Right lobe of liver (tissue), 4 donors: ENCODE data around the gene PLIN5.

Experiments used
- CTCF ChIP-seq, 4 donors: fragments of 200-600 bp in 3 of 4; fragments of 450-650 bp in 1 of 4; IDR thresholded peaks; one replicate each; pipeline versions ENCODE4 v1.5.1 to v1.8.0; 2016 to 2022; ENCODE audit warnings: antibody characterized with exemption in 4 of 4, mild to moderate bottlenecking in 2 of 4
- POLR2A ChIP-seq: fragments of 450-650 bp; IDR thresholded peaks from one replicate; pipeline ENCODE4 v1.6.1; 2017; ENCODE audit warnings: antibody characterized with exemption, mild to moderate bottlenecking
- donor health status: DM: no; HTN: no; CAD: no.
- donor health status: DM: no; HTN: no; CAD: no.
- donor health status: DM: no; HTN: yes; CAD: no.

DNA sequence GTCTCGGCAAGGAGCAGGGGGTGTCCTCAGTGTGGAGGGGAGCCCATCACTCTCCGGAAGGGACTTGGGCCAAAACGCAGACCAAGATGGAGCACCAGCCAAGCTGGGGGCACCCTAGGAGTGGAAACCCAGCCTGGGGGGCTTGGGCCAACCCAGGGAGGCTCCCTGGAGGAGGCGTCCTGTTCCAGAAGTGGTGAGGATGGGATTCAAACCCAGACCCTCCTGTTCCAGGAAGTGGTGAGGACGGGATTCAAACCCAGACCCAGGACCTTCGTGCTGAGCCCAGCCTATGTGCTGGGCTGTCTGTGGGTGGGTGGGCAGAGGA is 15.9 kb downstream of the PLIN5 start:
- TF ChIP-seq POLR2A: no peak
- TF ChIP-seq CTCF (IDR thresholded peaks at IDR 0.05): no peak
